Central memory CD8-positive, alpha-beta T cell (primary cell): ENCODE data around the gene HOXA9.
A peak's percentile ranks its signal among the peaks of the same experiment; 100 is the strongest.

Experiments
- ATAC-seq: fragments of 150-1000 bp; cut with Tn5 transposase; replicated peaks from 2 replicates; pipeline ENCODE4 v1.10.0; 2022; ENCODE audit warnings: mild to moderate bottlenecking, moderate FRiP score, moderate number of reproducible peaks; ENCODE audit not compliant: poor library complexity, severe bottlenecking; ENCODE audit errors: extremely low read depth
- DNase-seq, 2 donors: peaks; one replicate each; pipeline ENCODE4 v3.0.0; 2021; ENCODE audit warnings: low spot score in 2 of 2
- H3K27ac Mint-ChIP-seq: one replicate; pipeline ENCODE4 v1.8.0; 2022; ENCODE audit warnings: low read depth, mild to moderate bottlenecking, moderate library complexity, mixed read lengths
- H3K27me3 Mint-ChIP-seq: one replicate; pipeline ENCODE4 v1.8.0; 2022; ENCODE audit warnings: mixed read lengths
- H3K36me3 Mint-ChIP-seq: one replicate; pipeline ENCODE4 v1.8.0; 2022; ENCODE audit warnings: mild to moderate bottlenecking, moderate library complexity, mixed read lengths; ENCODE audit not compliant: insufficient read depth
- H3K4me1 Mint-ChIP-seq: one replicate; pipeline ENCODE4 v1.8.0; 2022; ENCODE audit warnings: mixed read lengths
- H3K4me3 Mint-ChIP-seq: one replicate; pipeline ENCODE4 v1.8.0; 2022; ENCODE audit warnings: mild to moderate bottlenecking, moderate library complexity, mixed read lengths
- H3K9me3 Mint-ChIP-seq: one replicate; pipeline ENCODE4 v1.8.0; 2022; ENCODE audit warnings: mixed read lengths

The HOXA9 gene

DNA sequence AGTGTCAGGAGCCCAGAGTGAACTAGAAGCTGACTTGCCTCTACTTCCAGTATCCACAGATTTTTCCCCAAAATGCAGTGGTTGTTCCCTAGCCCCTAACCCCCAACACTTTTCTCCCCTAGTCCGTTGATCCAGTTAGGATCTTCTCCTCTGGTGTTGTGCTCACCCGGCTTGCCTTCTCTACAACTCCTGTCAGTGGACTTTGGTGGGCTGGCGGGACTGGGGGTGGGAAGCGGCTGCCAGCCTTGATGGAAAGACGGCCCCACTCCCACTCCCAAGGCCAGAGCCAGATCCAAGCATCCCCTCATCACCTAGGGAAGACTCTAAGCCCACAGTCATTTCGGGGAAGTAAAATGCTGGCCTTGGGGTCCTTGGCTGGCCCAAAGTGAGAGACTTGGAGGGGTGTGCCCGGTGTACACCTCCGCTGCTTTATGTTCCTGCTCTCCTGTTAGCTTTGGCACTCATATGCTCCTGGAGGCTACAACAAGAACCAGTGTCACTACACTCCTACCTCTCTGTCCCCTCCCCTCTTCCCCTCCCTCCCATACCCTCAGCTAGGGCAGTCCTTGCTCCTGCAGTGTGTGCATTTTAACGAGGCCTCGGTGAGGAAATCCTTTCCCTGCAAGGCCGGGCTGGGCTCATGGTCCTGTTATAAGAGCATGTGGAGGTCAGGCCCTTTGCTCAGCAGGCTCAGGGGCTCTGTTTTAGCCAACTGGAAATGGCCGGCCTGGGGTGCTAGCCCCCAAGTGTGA lies 9.7 kb upstream of the HOXA9 start:
- H3K9me3 Mint-ChIP-seq: no peaks in the 10 kb centered on the region
- H3K27me3 Mint-ChIP-seq: peaks cover 74% of the 10 kb centered on the region
- H3K4me1 Mint-ChIP-seq: peaks cover 21% of the 10 kb centered on the region
- ATAC-seq: no peak
- no peak for DNase-seq
- H3K4me3 Mint-ChIP-seq: peak overlapping the region; percentile 68
- H3K36me3 Mint-ChIP-seq: peaks cover 15% of the 10 kb centered on the region
- H3K27ac Mint-ChIP-seq: no peak overlapping the region

DNA sequence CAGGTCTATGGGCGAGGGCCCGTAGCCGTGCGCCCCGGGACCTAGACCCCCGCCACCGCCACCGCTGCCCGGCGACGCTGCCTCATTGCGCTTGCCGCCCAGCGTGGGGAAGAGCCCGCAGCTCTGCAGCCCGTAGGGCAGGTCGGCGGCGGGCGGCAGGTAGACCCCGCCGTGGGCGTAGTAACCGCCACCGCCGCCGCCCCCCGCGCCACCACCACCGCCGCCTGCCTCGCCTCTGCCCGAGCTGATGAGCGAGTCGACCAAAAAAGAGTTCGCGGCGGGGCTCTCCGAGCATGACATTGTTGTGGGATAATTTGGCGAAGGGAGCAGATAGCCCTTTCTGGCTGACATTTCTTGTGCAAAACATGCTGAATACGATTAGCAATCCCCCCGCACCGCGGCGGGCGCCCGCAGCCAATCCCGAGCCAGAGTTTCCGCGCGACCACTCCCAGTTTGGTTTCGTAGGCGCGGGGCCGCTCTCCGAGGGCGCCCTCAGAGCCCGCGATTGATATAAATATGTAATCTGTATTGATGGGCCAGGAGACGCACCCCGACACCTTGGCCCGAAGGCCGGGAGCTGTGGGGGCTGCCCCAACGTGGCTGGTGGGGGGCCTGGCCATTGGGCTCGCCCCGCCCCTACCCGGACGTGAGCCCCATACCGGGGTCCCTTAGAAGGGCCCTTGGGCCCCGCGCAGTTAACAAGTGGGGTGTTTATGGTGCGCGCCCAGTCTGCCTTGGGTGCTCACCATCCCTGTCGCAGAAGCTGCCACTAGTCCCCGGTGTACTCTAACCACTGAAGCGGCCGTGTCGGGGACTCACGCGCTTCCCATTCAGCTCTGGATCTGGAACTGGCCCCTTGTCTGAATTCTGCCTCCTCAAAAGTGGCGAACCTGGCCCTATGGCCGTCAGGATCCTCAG lies 8.9 kb upstream of the HOXA9 start, which contains the start of gene HOXA10:
TSS of gene HOXA10 (minus strand) at position 365 of the 918 bp plus-strand sequence. CDS start at position 351, 14 bp downstream.
- peaks cover 74% of the 10 kb centered on the region for H3K27me3 Mint-ChIP-seq
- no peaks in the 10 kb centered on the region for H3K9me3 Mint-ChIP-seq
- H3K4me3 Mint-ChIP-seq: peak within 1 kb of the TSS; percentile 69
- H3K36me3 Mint-ChIP-seq: peaks cover 17% of the 10 kb centered on the region
- no peak within 1 kb of the TSS for H3K27ac Mint-ChIP-seq
- H3K4me1 Mint-ChIP-seq: peaks cover 14% of the 10 kb centered on the region
- no peak for DNase-seq
- no peak for ATAC-seq

DNA sequence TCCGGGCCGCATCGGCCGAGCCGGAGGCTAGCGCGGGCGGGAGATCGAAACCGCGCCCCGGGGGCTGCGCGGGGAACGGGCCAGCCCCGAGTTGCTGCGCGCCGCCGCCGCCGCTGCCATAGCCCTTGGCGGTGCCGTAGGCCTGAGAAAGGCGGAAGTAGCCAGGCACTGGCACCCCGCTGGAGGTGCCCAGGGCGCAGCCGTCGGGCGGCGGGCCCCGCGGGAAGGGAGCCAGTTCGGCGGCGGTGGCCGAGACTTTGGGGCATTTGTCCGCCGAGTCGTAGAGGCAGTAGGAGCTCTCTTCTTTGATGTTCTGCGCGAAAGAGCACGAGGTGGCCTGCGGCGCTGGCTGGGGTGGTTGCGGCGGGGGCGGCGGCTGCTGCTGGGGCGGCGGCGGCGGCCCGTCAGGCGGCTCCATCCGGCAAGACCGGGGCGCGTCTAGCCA lies 8.2 kb upstream of the HOXA9 start:
- Mint-ChIP-seq H3K9me3 (no peaks in the 10 kb centered on the region), H3K4me1 (peaks cover 18% of the 10 kb centered on the region), H3K36me3 (peaks cover 22% of the 10 kb centered on the region), H3K27me3 (peaks cover 75% of the 10 kb centered on the region), H3K4me3 (peak overlapping the region; percentile 69), H3K27ac (no peak overlapping the region)
- DNase-seq (no peak), ATAC-seq (peak; percentile 65)

DNA sequence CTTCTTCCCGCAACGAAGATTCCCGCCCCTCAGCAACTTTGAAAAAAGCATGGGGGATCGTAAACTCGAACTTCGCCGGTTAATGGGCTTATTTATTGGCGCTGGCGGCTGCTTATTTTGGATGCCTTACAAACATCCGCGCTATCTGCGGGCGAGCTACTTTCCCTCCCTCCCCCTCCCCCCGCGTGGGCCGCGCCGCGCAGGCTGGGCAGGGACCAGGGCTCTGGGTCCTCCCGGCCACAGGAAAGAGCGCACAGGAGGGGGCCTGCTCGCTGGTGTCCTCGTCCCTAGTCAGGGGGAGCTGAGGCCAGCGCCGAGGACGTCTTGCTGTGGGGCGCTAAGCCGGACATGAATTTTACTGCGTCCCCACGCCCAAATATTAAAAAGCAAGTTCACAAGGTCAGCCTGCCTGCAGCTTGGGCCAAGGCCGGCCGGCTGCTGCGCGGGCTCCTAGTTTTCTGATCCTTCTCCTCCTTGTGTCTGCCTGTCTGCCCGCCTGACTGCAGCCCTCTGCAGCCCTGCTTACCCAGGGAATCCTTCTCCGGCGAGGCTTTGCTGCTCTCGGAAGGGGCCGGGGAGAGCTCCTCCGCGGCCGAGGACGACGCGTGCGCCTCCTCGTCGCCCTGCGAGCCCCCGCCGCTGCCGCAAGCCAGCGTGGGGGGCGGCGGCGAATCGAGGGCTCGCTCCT lies 7.6 kb upstream of the HOXA9 start:
- Mint-ChIP-seq H3K27ac (peak overlapping the region; percentile 72), H3K27me3 (peaks cover 78% of the 10 kb centered on the region), H3K4me3 (peak overlapping the region; percentile 69), H3K36me3 (peaks cover 24% of the 10 kb centered on the region), H3K4me1 (peaks cover 20% of the 10 kb centered on the region), H3K9me3 (no peaks in the 10 kb centered on the region)
- ATAC-seq (peak; percentile 22), DNase-seq (no peak)

DNA sequence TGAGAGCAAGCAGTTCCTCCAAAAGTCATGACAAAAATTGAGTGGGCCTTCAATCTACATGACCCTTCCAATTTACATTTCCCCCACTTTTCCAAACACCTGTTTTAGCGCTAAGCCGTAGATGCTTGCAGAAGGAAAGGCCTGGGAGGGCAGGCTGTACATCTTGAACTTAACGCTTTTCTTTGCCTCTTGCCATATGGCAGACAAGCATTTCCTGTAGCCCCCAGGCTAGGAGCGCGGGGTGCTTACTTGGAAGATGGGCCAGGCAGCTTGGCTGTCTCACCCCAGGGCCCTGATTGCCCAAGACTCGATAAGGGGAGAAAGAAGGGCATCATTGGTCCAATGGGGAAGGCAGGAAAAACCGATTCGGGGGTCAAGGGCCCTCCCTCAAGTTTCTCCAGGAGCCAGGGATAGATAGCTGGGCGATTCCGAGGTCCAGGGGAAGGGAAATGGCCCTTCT lies 7.0 kb upstream of the HOXA9 start:
- H3K9me3 Mint-ChIP-seq: no peaks in the 10 kb centered on the region
- H3K27ac Mint-ChIP-seq: peak overlapping the region; percentile 72
- peak overlapping the region; percentile 69 for H3K4me3 Mint-ChIP-seq
- H3K27me3 Mint-ChIP-seq: peaks cover 78% of the 10 kb centered on the region
- H3K4me1 Mint-ChIP-seq: peaks cover 23% of the 10 kb centered on the region
- no peak for DNase-seq
- peaks cover 24% of the 10 kb centered on the region for H3K36me3 Mint-ChIP-seq
- no peak for ATAC-seq

DNA sequence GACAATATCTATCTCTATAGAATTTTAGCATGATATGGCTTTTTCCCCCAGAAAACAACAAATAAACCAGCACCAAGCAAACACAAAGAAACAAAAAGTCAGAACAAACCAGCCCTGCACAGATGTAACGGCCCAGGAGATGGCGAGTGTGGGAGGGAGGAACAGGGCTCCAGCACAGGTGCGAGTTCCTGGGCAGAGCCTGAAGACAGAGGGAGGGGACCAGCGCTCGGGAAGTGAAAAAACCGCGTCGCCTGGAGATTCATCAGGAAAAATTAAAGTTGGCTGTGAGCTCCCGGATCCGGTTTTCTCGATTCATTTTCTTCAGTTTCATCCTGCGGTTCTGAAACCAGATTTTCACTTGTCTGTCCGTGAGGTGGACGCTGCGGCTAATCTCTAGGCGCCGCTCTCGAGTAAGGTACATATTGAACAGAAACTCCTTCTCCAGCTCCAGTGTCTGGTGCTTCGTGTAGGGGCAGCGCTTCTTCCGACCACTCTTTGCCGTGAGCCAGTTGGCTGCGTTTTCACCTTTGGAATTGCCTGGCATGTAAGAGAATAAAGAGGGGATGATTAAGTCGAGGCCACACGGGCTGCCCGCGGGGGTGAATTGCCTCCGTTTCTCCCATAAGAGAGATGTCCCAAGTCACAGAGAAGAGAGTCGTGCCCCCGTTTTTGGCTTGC lies 6.4 kb upstream of the HOXA9 start:
- Mint-ChIP-seq H3K4me1 (peaks cover 29% of the 10 kb centered on the region), H3K27ac (peak overlapping the region; percentile 72), H3K36me3 (peaks cover 28% of the 10 kb centered on the region), H3K27me3 (peaks cover 82% of the 10 kb centered on the region), H3K4me3 (peak overlapping the region; percentile 69), H3K9me3 (no peaks in the 10 kb centered on the region)
- no peak for ATAC-seq
- DNase-seq: no peak

DNA sequence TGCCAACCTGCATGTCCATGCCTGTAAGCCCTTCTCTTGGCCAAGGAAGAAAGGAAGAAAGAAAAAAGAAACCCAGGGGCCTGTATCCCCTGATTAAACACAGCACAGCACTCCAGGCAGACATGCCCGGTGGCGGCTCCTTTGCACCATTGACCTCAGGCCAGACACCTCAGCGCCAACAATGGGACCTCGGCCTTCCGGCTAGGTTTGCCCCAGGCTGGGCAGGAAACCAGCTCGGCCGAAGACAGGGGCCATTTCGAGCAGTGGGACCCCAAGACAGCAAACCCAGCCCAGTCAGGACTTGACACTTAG lies 5.9 kb upstream of the HOXA9 start:
- Mint-ChIP-seq H3K27me3 (peaks cover 87% of the 10 kb centered on the region), H3K4me1 (peaks cover 29% of the 10 kb centered on the region), H3K9me3 (no peaks in the 10 kb centered on the region), H3K36me3 (peaks cover 33% of the 10 kb centered on the region), H3K27ac (peak overlapping the region; percentile 17), H3K4me3 (peak overlapping the region; percentile 69)
- DNase-seq: no peak
- no peak for ATAC-seq

DNA sequence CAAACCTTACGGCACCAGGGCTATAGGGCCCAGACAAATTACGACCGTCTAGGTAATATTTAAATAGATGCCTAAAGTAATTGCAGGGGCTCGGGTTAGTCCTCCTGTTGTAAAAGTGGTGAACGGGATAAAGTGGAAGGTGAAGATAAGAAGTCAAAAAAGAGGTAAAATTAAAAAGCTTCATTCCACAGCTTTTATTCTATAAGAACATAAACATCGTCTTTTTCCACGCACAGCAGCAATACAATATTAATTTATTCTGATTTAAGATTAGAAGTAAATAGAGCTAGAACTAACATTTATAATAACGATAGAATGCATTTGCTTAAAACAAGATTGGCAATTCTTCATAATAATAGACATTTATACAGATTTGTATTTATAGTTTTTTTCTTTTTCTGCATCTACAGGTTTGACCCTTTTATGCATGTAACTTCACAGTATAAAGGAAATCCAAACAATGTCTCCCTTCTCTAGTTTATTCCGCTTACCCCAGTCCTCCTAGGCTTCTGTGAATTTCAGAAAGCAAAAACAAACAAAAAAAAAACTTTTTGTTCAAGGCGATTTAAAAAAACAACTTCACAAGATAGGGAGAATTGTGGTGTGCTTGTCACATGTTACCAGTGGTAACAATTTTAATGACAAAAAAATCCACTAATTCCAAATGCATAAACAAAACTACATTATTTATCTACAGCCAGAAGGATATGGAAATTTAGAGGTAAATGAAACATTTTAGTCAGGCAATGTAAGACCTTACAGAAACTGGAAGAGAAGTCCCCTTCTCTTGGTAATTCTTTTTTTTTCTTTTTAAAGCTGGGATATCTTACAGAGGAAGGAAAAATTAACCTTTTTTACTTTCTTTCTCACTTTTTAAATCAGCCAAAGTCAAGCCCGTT lies 5.3 kb upstream of the HOXA9 start:
- Mint-ChIP-seq H3K4me3 (no peak overlapping the region), H3K27ac (peak overlapping the region; percentile 20), H3K4me1 (peaks cover 34% of the 10 kb centered on the region), H3K27me3 (peaks cover 87% of the 10 kb centered on the region), H3K36me3 (peaks cover 37% of the 10 kb centered on the region), H3K9me3 (no peaks in the 10 kb centered on the region)
- ATAC-seq: no peak
- DNase-seq: no peak

DNA sequence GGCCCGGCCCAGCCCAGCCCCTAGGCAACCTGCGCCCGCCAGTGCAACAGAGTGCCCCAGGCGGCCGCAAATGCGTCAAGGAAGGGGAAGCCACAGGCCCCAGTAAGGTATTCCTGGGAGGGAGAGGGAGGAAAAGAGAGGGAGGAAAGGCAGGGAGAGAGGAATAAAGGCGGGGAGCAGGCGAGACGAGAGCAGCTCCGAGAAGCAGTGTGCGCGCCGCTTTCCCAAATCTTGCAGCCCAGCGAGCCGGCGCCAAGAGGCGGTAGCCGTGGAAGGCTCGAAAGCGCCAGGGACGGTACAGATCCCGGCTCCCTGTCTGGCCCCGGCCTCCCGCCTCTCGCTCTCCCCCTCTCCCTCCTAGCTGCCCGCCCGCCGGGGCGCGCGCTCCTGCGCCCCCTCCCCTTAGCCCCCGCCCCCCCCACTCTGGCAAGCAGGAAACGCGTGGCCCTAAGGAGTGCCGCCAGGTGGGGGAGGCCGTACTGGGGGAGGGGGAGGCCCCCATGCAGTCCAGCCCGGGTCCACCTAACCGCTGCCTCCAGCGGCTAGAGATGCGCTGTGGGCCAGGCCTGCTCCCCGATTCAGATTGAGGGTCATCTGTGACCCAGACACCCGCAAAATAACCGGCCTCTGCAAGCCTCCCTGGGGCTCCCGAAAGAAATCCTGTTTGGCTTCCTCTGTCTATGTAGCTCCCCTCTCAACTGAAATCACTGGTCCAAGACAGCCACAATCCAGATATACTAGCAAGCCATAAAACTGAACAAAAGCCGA lies 4.5 kb upstream of the HOXA9 start:
- Mint-ChIP-seq H3K27me3 (peaks cover 82% of the 10 kb centered on the region), H3K36me3 (peaks cover 40% of the 10 kb centered on the region), H3K27ac (peak overlapping the region; percentile 74), H3K4me1 (peaks cover 36% of the 10 kb centered on the region), H3K9me3 (no peaks in the 10 kb centered on the region), H3K4me3 (peak overlapping the region; percentile 48)
- DNase-seq: no peak
- no peak for ATAC-seq

DNA sequence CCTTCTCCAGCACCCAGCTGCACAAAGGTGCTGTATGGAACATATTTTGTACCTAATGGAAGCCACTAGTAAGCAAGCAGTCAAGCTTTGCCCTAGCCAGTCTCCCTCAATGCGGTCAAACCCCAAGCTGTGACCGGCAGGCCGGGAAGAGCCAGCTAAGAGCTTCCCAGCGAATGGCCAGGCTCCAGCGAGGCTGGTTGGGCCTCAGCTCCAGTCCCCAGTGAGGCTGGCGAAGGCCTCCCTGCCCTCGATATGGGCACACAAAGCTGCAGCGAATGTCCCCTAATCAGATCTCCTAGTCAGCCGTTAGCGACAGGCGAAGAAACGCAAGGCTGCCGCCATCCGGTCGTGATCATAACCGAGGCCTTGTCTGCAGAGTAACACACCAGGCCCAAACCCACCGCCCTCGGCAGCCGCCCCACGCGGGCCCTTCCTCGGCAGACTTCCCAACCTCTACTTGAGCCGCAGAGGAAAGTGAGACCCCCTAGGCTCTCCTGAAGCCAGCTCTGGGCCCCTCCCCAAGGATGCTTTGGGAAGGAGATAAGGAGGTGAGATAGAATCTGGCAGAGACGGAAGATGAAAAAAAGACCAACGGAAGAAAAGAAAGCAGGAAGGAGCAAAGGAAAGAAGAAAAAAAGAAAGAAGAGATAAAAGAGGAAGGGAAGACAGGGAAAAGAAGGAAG lies 3.1 kb upstream of the HOXA9 start:
- Mint-ChIP-seq H3K27me3 (peaks cover 88% of the 10 kb centered on the region), H3K4me3 (peak overlapping the region; percentile 23), H3K9me3 (no peaks in the 10 kb centered on the region), H3K4me1 (peaks cover 36% of the 10 kb centered on the region), H3K27ac (peak overlapping the region; percentile 64), H3K36me3 (peaks cover 43% of the 10 kb centered on the region)
- ATAC-seq (no peak), DNase-seq (no peak)
